ENCODE data around the gene TTC17.

- TF ChIP-seq CTCF (IDR thresholded peaks at IDR 0.05; ENCODE audit: low read depth, low read length) = no peak
- TF ChIP-seq POLR2A (IDR thresholded peaks at IDR 0.05; ENCODE audit: extremely low read depth, insufficient read length) = no peak
- TF ChIP-seq, protein P1, sequence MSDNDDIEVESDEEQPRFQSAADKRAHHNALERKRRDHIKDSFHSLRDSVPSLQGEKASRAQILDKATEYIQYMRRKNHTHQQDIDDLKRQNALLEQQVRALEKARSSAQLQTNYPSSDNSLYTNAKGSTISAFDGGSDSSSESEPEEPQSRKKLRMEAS (IDR thresholded peaks at IDR 0.05; ENCODE audit: low read depth, low read length) = no peak
Measured at GRCh38 chr11:43467958-43468357, 109.2 kb downstream of the TTC17 start.

Measured in NB4 (cell line).